Stimulated activated CD4-positive, alpha-beta T cell treated with anti-CD3 and anti-CD28 coated beads, Interleukin-4, amount 100 ng/mL, for 24 hours (primary cell): ENCODE measurements around the gene ICAM1.

Experiments used
- DNase-seq: peaks from one replicate; pipeline ENCODE4 v3.0.0-alpha.2; 2020

Gene ICAM1

DNA sequence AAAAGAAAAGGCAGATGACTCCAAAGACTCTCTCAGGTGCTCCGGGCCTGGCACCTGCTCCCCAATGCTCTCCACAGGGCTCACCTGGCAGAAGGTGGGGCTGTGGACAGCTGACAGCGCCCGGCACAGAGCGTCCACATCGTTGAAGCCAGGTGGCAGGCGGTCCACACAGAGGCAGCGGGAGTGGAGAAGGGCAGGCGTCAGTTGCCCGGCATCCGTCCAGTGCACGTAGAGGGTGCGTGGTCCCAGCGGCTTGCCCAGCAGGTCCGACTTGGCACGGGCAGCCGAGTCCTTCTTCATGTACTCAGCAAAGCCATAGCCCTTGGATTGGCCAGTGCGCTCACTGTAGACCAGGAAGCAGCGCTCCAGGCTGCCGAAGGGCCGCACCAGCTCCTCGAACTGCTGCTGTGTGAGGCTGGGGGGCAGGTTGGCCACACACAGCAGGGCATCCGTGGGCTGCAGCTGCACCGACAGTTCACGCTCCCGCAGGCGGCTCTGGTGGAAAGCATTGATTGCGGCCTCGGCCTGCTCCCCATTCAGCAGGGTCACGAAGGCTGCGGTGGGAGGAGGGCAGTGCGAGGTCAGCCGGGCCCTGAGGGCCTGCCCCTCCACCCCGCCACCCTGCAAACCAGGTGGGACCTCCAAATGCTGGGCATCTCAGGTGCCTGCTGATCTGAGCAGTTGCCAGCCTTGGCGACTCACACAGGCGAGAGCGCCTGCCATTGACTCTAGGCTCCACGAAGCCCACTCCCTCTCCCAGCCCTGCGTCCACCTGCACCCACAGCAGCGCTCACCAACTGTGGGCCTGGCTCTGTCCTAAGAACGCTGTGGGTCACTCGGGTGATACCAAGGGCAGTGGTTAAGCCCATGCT is 57.9 kb downstream of the ICAM1 start:
- no peak for DNase-seq

DNA sequence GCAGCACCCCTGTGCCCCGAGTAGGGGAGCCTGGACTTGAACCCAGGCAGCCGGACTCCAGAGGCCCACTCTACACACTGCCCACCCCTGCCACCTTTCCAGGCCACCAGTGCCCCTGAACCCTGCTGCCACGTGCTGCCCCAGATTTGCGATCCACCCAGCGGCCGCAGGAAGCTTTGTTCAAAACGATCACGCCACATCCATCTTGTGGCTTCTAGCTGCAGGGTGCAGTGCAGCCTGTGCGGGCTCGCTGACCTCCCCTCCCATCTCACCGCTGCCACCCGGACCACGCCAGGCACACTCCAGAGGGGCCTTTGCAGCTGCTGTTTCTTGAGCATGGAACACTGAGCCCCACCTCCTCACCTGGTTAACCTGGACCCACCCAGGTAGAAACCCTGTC is 58.6 kb downstream of the ICAM1 start:
- no peak for DNase-seq

DNA sequence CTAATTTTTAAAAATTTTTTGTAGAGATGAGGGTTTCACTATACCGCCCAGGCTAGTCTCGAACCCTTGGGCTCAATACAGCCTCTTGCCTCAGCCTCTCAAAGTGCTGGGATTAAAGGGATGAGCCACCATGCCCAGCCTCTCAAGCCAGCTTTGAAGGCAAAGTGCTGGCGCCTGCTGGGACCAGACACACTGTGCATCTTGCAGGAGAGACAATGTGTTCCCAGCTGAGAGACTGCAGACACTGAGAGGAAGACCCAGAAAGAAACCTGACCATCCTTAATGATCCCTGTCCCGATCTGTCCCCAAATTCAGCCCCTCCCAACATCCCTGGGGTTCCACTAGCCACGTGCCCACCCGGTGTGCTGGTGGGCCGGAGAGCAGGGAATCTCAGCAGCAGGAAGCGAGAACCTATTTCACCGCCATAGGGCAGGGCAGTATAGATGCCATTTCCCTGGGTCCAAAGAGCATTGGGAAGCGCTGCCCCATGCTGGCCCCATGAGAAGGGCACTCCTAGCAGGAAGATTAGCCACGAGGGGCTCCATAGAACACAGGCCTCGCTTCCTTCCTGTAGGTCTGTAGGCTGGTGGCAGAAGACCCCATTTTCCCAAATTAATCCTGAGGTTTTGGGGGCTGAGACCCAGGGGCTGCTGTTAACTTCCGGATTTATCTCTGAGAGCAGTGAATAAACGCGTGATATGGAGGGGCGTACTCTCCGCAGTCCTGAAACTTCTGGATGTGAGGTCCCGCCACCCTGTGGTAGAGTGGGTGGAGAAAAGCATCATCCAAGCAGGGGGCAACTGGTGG is 61.4 kb downstream of the ICAM1 start:
- no peak for DNase-seq

DNA sequence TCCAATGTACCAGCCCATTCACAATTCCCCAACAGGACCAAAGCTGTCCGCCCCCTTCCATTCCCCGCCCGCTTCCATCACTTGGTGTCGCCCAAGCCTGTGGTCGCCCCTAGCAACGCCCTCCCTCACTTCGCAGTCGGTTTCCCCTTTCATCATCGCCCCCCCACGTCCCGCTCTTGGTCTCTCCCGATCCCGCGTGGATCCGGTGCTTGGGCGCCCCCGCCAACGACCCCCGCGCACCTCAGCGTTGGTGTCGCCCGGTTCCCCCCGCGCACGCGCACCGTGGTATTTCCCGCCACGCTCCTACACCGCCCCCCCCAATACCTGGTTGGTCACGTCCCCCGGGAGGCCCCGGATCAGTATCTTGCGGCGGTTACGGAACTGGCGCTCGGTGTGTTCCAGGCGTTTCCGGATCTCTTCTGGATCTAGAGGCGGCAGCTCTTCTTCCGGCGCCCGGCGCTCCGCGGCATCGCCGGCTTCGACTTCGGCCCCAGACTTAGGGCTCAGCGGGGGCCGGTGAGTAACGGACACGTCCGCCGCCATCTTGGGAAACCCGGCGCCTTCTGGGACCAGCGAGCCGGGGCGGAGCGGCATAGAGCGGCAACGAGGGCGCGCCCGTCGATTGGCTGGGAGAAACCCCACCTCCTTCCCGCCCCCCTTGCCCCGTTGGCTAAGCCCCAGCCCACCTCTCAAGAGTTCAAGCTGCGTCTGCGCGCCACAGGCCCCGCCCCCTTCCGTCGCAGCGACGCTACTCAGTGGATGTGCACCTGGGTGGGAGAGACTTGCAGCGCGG is 62.2 kb downstream of the ICAM1 start, which contains the start of gene RAVER1:
Gene RAVER1, minus strand, starts transcription at position 565 of the 793 bp plus-strand sequence. Its CDS starts 22 bp downstream, at position 543.
- peak; percentile 98 for DNase-seq

DNA sequence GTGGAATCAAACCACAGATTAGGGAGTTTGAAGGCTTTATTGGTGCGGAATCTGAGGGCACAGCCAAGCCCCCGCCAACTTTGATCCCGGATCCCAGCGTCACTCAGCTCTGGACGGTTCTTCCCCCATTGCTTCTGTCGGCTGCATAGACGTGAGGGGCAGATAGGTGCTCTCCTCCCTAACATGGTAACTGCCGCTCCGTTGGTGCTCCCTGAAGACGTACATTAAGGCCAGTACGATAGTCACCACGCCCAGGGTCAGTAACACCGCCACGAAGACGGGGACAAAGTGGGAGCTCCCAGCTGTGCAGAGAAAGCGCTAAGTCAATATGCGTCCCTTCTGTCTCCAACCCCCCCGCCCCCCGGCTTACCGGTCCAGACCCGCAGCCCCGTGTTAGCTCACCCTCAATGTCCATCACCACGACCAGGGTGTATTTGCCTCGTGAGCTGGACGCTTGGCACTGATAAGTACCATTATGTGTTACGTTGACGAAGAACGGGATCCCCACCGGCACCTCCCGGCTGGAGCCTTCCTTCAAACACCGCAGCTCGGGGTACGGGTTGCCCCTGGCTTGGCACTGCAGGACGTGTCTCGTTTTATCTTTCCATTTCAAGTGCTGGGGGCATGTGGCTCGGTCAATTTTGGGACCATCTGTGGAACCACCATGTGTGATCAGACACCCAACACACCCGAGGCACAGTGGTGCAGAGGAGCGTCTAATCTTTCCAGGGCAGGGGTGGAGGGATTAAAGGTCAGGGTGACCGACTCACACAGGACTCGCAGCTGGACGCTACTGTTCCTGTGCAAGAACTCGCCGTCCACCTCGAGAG is 63.1 kb downstream of the ICAM1 start:
- DNase-seq: no peak

DNA sequence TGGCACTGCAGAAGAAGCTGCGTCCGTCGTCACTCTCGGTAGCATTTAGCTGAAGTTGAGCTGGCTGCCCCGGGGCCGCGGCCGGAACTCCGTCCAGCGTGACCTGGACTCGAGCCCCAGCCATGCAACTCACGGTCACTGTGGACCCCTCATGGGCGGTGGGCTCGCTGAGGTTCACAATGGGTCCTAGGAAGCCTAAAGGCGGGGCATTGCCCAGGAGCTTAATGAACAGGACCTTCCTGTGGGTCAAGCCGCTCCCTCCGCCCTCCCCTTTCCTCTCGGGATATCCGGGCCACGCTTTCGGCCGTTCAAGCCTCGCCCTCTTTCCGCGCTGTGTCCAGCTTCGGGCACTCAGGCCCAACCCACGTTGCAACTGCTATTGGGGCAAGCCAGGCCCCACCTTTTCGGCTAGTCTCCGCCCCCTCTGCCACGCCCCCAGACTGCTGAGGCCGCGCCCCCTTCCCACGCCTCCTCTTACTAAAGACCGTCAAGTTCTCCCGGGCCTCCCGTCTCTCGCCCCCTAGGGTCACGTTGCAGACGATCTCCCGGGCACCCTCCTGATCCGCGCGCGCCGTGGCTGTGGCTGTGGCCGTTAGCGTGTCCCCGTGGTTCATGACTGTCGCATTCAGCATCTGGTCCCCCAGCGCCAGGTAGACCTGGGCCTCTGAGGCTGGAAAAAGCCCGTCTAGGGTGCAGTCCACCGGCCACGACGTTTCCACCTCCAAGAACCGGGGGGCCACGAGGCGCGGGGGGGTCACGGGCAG is 63.9 kb downstream of the ICAM1 start:
- peak; percentile 39 for DNase-seq

DNA sequence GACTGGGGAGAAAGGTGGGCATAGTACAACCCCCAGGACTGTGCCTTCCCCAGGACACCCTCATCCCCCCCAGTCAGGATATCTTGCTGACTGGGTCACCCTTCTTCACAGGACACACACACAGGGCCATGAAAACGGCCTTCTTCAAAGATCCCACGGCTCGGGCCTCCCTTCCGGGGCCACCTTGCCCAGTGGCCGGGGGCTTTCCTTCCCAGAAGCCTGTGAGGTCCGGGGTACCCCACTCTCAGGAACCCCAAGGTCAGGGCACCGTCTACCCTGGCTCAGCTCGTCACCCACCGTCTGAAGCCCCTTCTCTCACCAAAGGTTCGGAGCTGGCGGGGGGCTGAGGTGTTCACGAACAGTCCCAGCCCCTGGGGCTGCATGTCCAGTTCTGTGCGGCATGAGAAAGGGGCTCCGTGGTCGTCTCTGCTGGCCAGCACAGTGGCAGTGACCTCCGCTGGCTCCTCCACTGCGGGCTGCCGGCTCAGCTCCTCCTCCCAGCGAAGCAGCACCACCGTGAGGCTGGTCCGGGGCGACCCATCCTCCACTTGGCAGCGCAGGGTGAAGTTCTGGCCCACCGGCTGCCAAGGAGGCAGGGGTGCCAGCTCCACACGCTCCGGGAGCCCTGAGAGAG is 64.5 kb downstream of the ICAM1 start:
- DNase-seq: no peak
